SU-DHL-6 (cell line): Measurements from ENCODE around the gene IGF2R.

Source experiments
- H2AFZ ChIP-seq: fragments of 200-600 bp; sonication (generic); 2 replicates; pipeline ENCODE4 v1.6.1; 2014; ENCODE audit warnings: low read depth, mild to moderate bottlenecking, moderate library complexity, mixed read lengths, antibody characterized with exemption, low read length; ENCODE audit not compliant: severe bottlenecking
- H3F3A ChIP-seq: fragments of 200-600 bp; shearing (Covaris generic); 2 replicates; pipeline ENCODE4 v1.6.0; 2016; ENCODE audit warnings: antibody characterized with exemption, mild to moderate bottlenecking; ENCODE audit not compliant: insufficient read depth
- H3K27ac ChIP-seq: fragments of 200-600 bp; sonication (generic); 2 replicates; pipeline ENCODE4 v1.5.1; 2016; ENCODE audit warnings: low read depth, mild to moderate bottlenecking, low read length, moderate library complexity, mixed read lengths
- H3K27me3 ChIP-seq: fragments of 200-600 bp; sonication (generic), shearing (Covaris generic); 2 replicates; pipeline ENCODE4 v1.6.0; 2014; ENCODE audit warnings: mild to moderate bottlenecking, low read length
- H3K36me3 ChIP-seq: fragments of 200-600 bp; sonication (generic); 2 replicates; pipeline ENCODE4 v1.6.1; 2014; ENCODE audit warnings: mild to moderate bottlenecking, low read length, mixed read lengths
- H3K4me2 ChIP-seq: fragments of 300-600, 200-600 bp; shearing (Covaris generic), sonication (generic); 2 replicates; pipeline ENCODE4 v1.6.0; 2014; ENCODE audit warnings: low read length, low read depth, mild to moderate bottlenecking; ENCODE audit not compliant: poor library complexity, severe bottlenecking
- H3K4me3 ChIP-seq: fragments of 200-600 bp; sonication (generic); 2 replicates; pipeline ENCODE4 v1.5.1; 2014; ENCODE audit warnings: antibody characterized with exemption, low read length, mild to moderate bottlenecking, mixed read lengths; ENCODE audit not compliant: insufficient read depth, poor library complexity, severe bottlenecking
- H3K79me2 ChIP-seq: fragments of 200-600 bp; sonication (generic); 2 replicates; pipeline ENCODE4 v1.6.1; 2014; ENCODE audit warnings: mild to moderate bottlenecking, low read length, moderate library complexity; ENCODE audit not compliant: insufficient read depth
- H3K9ac ChIP-seq: fragments of 200-600 bp; sonication (generic); 2 replicates; pipeline ENCODE4 v1.7.0; 2014; ENCODE audit warnings: mild to moderate bottlenecking, low read length
- H3K9me2 ChIP-seq: fragments of 200-600 bp; sonication (generic); replicated peaks from 2 replicates; pipeline ENCODE4 v1.6.1; 2014; ENCODE audit warnings: low read length; ENCODE audit not compliant: insufficient read depth
- H3K9me3 ChIP-seq: fragments of 200-600 bp; sonication (generic); 2 replicates; pipeline ENCODE4 v1.6.1; 2014; ENCODE audit warnings: low read length, mixed read lengths; ENCODE audit not compliant: insufficient read depth
- H4K20me1 ChIP-seq: fragments of 200-600 bp; sonication (generic); 2 replicates; pipeline ENCODE4 v1.6.1; 2014; ENCODE audit warnings: low read depth, mild to moderate bottlenecking, antibody characterized with exemption, low read length, moderate library complexity, mixed read lengths
- EZH2phosphoT487 ChIP-seq: fragments of 200-600 bp; sonication (generic), shearing (Covaris generic); conservative IDR thresholded peaks from 2 replicates; pipeline ENCODE4 v1.6.1; 2018; ENCODE audit warnings: mild to moderate bottlenecking, antibody characterized with exemption, low read length, moderate library complexity, mixed read lengths
- TF ChIP-seq, protein P1 (sequence below): fragments of 200-600 bp; sonication (generic); IDR thresholded peaks from one replicate; pipeline ENCODE4 v1.5.1; 2017; ENCODE audit warnings: antibody characterized with exemption, mild to moderate bottlenecking, low read length, moderate library complexity; ENCODE audit not compliant: insufficient read depth, poor library complexity, severe bottlenecking

The IGF2R gene

DNA sequence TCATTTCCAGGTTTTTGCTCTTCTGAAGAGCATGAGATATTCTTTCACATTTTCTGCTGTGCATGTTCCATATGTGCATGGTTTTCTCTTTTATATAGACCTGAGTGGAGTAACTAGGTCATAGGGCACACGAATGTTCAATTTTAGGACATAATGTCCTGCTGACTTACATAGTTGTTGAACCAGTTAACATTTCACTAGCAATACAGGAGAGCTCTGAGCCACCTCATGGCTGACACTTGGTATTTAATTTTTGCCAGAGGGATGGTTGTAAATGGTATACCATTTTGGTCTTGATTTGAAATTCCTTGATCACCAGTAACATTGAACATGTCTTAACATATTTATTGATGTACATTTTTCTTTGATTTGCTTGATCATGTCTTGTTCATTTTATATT is 38.3 kb downstream of the IGF2R start:
- Histone ChIP-seq H3K9me2 (no peaks in the 10 kb centered on the region), H3F3A (no peaks in the 10 kb centered on the region), H3K9me3 (no peaks in the 10 kb centered on the region), H3K9ac (no peak overlapping the region), H4K20me1 (no peaks in the 10 kb centered on the region), H3K36me3 (peaks cover 5% of the 10 kb centered on the region; the same call in 1 of the 2 replicates), H3K27me3 (no peaks in the 10 kb centered on the region), H3K4me2 (no peak overlapping the region), H3K4me3 (no peak overlapping the region), H2AFZ (no peak overlapping the region), H3K79me2 (peaks cover 25% of the 10 kb centered on the region), H3K27ac (no peak overlapping the region)
- no peak for TF ChIP-seq EZH2phosphoT487
- TF ChIP-seq, protein P1, sequence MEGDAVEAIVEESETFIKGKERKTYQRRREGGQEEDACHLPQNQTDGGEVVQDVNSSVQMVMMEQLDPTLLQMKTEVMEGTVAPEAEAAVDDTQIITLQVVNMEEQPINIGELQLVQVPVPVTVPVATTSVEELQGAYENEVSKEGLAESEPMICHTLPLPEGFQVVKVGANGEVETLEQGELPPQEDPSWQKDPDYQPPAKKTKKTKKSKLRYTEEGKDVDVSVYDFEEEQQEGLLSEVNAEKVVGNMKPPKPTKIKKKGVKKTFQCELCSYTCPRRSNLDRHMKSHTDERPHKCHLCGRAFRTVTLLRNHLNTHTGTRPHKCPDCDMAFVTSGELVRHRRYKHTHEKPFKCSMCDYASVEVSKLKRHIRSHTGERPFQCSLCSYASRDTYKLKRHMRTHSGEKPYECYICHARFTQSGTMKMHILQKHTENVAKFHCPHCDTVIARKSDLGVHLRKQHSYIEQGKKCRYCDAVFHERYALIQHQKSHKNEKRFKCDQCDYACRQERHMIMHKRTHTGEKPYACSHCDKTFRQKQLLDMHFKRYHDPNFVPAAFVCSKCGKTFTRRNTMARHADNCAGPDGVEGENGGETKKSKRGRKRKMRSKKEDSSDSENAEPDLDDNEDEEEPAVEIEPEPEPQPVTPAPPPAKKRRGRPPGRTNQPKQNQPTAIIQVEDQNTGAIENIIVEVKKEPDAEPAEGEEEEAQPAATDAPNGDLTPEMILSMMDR: no peak

DNA sequence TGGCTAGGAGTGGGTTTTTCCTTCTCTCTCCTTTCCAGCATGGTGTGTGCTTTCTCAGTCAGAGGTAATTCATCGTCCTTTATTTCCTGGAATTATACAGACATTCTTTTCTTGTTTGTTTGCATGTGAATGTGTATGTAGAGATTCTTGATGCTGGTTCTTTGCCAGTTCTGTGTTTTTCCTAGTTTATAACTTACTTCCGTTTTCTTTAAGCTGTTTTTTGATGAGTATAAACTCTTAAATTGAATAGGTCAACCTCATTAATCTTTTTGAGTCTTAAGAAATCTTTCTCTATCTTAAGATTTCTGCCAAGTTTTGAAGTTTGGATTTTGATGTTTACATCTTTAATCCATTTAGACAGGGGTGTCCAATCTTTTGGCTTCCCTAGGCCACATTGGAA is 38.7 kb downstream of the IGF2R start:
- Histone ChIP-seq H3K27me3 (no peaks in the 10 kb centered on the region), H4K20me1 (no peaks in the 10 kb centered on the region), H3K36me3 (peaks cover 5% of the 10 kb centered on the region; the same call in 1 of the 2 replicates), H3K9ac (no peak overlapping the region), H3K79me2 (peaks cover 25% of the 10 kb centered on the region), H2AFZ (no peak overlapping the region), H3K9me2 (no peaks in the 10 kb centered on the region), H3F3A (no peaks in the 10 kb centered on the region), H3K4me3 (no peak overlapping the region), H3K4me2 (no peak overlapping the region), H3K9me3 (no peaks in the 10 kb centered on the region), H3K27ac (no peak overlapping the region)
- TF ChIP-seq, protein P1: no peak
- no peak for TF ChIP-seq EZH2phosphoT487

DNA sequence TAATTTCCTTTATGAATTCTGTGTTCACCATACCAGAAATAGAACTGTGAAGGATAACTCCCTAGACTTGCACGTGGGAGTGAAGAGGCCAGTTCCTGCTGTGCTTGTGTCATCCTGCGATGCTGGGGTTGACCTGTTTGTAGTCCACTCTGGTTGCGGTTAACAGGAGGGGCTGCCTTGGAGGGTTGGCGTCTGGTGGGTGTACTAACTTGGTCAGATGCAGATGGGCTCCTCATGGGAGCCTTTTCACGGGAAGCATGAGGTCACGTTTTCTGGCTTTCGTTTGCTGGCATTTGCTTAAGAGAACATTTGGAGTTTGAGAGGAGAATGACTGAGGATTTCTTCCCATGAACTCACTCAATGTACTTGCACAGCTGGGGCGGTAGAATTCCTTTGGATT is 41.2 kb downstream of the IGF2R start:
- H3K36me3 ChIP-seq: peaks cover 5% of the 10 kb centered on the region; the same call in 1 of the 2 replicates
- H3K27ac ChIP-seq: no peak overlapping the region
- H3K79me2 ChIP-seq: peaks cover 11% of the 10 kb centered on the region
- no peak overlapping the region for H3K4me3 ChIP-seq
- no peak for TF ChIP-seq EZH2phosphoT487
- TF ChIP-seq, protein P1: no peak
- H3K27me3 ChIP-seq: no peaks in the 10 kb centered on the region
- no peaks in the 10 kb centered on the region for H3K9me3 ChIP-seq
- H3K4me2 ChIP-seq: no peak overlapping the region
- H3K9me2 ChIP-seq: no peaks in the 10 kb centered on the region
- H3K9ac ChIP-seq: no peak overlapping the region
- H2AFZ ChIP-seq: no peak overlapping the region
- no peaks in the 10 kb centered on the region for H3F3A ChIP-seq
- H4K20me1 ChIP-seq: no peaks in the 10 kb centered on the region
